Cardiac muscle cell (in vitro differentiated cells and primary cell): ENCODE data around the gene ABTB1. TPM values are rescaled to one million over a fixed set of nuclear protein-coding genes. Genes with fewer than 3 reads are reported as not detected.

Source experiments
- DNase-seq, 2 donors: peaks; one replicate each; pipeline versions ENCODE4 v3.0.0 to v3.0.0-alpha.2; 2010 to 2017; ENCODE audit warnings: low read depth in 1 of 2, low spot score in 1 of 2
- H3K27ac ChIP-seq: fragments of 200-600 bp; sonication (generic); 2 replicates; pipeline ENCODE4 v1.5.1; 2016
- H3K27me3 ChIP-seq: fragments of 200-600 bp; sonication (generic); 2 replicates; pipeline ENCODE4 v1.6.0; 2016; ENCODE audit warnings: control low read depth
- H3K36me3 ChIP-seq: fragments of 200-600 bp; sonication (generic); 2 replicates; pipeline ENCODE4 v1.5.1; 2016; ENCODE audit warnings: control low read depth
- H3K4me1 ChIP-seq: fragments of 200-600 bp; sonication (generic); 2 replicates; pipeline ENCODE4 v1.8.1; 2017; ENCODE audit warnings: low read depth, mild to moderate bottlenecking, mixed run types
- H3K4me3 ChIP-seq: fragments of 200-600 bp; sonication (generic); 2 replicates; pipeline ENCODE4 v1.5.1; 2016; ENCODE audit warnings: mild to moderate bottlenecking
- H3K9me3 ChIP-seq: fragments of 200-600 bp; sonication (generic); 2 replicates; pipeline ENCODE4 v1.5.1; 2017; ENCODE audit warnings: low read depth, mild to moderate bottlenecking, control low read depth
- polyA plus RNA-seq: library from polyadenylated mRNA; unstranded; fragments of >200 nt; fragmentation: Nextera tagmentation; extraction: Ambion mirVana; gene quantifications from 2 replicates; pipeline ENCODE4 v1.2.1, GENCODE V29; 2016
- total RNA-seq: library from RNA; depleted of rRNA; stranded (reverse); fragments of >200 nt; gene quantifications from 2 replicates; pipeline ENCODE4 v1.2.3, GENCODE V29; 2016
- TF ChIP-seq, protein P1 (sequence below): IDR thresholded peaks from 2 replicates; pipeline ENCODE4 v1.5.1; 2012; ENCODE audit warnings: low read depth, mild to moderate bottlenecking, low read length

ABTB1 gene
- total and polyA plus RNA-seq, 2 experiments from 2014 or later: 8.0 to 17.1 TPM

DNA sequence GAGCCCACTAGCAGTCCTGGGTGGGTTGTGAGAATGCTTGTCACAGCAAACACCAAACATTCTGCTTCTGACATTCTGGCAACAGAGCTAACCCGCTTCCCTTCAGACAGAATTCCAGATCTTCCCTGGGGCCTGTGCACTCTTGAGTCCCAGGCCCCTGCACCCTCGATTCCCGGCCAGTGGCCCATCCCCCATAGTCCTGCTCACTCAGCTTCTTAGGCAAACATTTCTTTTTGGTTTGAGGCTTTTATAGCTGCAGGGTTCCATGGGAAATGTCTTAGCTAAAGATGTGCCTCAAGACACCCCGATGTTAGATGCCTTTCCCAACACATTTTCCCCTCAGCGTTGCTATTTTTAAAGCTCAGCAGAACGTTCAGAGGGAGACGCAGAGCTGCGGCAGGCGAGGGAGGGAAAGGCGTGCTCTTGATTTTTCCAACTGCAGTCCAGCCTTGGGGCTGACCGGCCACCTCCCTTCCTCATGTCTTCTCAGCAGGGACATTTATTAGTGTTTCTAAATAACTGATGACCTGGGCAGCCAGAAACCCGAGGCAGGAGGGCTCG is 35.2 kb downstream of the ABTB1 start:
- no peaks in the 10 kb centered on the region for H3K27me3 ChIP-seq
- no peak overlapping the region for H3K27ac ChIP-seq
- TF ChIP-seq, protein P1, sequence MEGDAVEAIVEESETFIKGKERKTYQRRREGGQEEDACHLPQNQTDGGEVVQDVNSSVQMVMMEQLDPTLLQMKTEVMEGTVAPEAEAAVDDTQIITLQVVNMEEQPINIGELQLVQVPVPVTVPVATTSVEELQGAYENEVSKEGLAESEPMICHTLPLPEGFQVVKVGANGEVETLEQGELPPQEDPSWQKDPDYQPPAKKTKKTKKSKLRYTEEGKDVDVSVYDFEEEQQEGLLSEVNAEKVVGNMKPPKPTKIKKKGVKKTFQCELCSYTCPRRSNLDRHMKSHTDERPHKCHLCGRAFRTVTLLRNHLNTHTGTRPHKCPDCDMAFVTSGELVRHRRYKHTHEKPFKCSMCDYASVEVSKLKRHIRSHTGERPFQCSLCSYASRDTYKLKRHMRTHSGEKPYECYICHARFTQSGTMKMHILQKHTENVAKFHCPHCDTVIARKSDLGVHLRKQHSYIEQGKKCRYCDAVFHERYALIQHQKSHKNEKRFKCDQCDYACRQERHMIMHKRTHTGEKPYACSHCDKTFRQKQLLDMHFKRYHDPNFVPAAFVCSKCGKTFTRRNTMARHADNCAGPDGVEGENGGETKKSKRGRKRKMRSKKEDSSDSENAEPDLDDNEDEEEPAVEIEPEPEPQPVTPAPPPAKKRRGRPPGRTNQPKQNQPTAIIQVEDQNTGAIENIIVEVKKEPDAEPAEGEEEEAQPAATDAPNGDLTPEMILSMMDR: no peak
- no peak for DNase-seq
- no peaks in the 10 kb centered on the region for H3K36me3 ChIP-seq
- H3K4me1 ChIP-seq: peaks cover 13% of the 10 kb centered on the region
- no peaks in the 10 kb centered on the region for H3K9me3 ChIP-seq
- no peak overlapping the region for H3K4me3 ChIP-seq

DNA sequence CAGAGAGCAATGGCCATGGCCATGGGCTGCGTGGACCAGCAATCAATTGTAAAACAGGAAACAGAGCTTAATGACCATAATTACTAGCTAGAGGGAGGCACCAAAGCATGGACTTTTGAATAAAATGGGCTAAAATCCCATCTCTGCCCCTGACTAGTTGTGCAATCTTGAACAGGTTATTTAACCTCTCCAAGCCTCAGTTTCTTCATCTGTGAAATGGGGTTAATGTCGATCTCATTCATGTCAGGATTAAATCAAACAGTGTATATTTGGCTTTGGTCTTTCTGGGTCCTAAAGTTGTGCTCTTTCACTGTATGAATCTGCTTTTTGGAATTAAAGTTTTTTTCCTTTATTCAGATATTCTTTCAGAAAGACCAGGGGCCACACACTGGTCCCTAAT is 36.1 kb downstream of the ABTB1 start:
- TF ChIP-seq, protein P1: no peak

DNA sequence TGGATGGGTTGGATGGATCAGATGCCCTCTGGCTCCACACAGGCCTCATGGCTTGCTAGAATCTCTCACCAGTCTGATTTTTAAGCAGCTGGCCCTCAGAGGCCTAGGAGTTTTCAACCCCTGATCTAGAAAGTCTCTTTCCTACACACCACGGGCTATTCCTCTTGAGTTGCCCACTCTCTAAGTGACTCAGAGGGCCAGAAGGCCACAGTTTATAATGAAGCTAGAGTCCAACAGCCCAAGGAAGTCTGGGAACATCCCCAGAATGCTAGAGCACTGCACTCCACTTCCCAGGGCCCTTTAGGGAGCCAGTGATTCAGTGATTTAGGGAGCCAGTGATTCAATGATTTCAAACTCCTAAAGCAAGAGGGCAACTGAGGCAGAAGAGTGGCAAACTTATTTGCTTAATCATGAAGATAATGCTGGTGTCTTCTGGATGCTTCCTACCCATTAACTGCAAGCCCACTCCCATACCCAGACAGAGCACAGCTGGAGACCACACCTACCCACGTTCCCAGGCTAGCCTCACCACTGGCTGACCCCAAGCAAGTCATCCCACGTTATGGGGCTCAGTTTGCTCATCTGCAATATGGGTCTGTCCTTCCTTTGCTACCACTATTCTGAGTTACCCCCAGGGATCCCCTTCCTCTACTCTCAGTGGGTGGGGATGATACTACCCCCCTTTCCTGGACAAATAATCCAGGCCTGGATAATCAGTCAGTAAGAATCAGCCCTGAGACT is 36.7 kb downstream of the ABTB1 start:
- Histone ChIP-seq H3K27ac (no peak overlapping the region), H3K4me1 (peaks cover 13% of the 10 kb centered on the region), H3K36me3 (no peaks in the 10 kb centered on the region)

More for the DNA sequence above, 36.1 kb downstream of the ABTB1 start:
- H3K27me3 ChIP-seq: no peaks in the 10 kb centered on the region
- H3K27ac ChIP-seq: no peak overlapping the region
- H3K4me3 ChIP-seq: no peak overlapping the region
- no peak for DNase-seq
- H3K4me1 ChIP-seq: peaks cover 13% of the 10 kb centered on the region
- no peaks in the 10 kb centered on the region for H3K36me3 ChIP-seq
- H3K9me3 ChIP-seq: no peaks in the 10 kb centered on the region

DNA sequence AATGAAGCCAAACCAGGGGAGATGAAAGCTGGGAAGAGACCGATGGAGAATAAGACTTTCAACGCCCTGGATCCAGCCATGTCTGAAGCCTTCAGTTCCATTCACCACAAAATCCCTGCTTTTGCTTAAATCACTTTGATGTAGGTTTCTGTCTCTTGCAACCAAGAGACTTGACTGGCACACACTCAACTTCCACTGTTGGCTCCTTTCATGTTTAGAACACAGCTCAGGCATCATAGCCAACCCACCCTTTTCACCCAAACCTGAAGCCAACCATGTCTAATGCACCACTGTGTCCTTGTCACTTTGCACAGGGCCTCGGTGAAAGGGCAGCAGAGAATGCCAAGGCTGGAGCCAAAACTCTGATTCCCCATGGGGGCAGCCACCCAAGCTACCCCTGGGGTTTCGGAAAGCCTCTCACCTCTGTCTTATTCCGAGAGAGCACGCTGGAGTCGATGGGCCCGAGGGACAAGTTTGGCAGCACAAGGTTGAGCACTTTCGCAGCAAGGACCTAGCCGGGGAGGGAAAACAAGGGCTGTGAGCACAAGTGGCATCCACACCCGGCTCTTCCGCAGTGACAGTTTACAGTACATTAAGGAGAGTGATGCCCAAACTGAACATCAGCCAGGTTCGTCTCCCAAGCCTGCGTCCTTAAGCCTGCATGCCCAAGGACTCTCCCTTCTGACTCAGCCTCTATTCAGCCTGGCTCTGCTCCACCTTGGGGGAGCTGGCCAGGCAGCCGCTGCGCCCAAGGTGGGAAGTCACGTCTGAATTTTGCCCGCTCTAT is 37.6 kb downstream of the ABTB1 start:
- TF ChIP-seq, protein P1: no peak
- no peak overlapping the region for H3K27ac ChIP-seq
- no peak overlapping the region for H3K4me3 ChIP-seq
- DNase-seq: no peak
- no peaks in the 10 kb centered on the region for H3K9me3 ChIP-seq
- peaks cover 13% of the 10 kb centered on the region for H3K4me1 ChIP-seq
- no peaks in the 10 kb centered on the region for H3K36me3 ChIP-seq
- no peaks in the 10 kb centered on the region for H3K27me3 ChIP-seq

More for the DNA sequence above, 36.7 kb downstream of the ABTB1 start:
- no peak for DNase-seq
- H3K27me3 ChIP-seq: no peaks in the 10 kb centered on the region
- no peaks in the 10 kb centered on the region for H3K9me3 ChIP-seq
- TF ChIP-seq, protein P1: no peak
- H3K4me3 ChIP-seq: no peak overlapping the region

DNA sequence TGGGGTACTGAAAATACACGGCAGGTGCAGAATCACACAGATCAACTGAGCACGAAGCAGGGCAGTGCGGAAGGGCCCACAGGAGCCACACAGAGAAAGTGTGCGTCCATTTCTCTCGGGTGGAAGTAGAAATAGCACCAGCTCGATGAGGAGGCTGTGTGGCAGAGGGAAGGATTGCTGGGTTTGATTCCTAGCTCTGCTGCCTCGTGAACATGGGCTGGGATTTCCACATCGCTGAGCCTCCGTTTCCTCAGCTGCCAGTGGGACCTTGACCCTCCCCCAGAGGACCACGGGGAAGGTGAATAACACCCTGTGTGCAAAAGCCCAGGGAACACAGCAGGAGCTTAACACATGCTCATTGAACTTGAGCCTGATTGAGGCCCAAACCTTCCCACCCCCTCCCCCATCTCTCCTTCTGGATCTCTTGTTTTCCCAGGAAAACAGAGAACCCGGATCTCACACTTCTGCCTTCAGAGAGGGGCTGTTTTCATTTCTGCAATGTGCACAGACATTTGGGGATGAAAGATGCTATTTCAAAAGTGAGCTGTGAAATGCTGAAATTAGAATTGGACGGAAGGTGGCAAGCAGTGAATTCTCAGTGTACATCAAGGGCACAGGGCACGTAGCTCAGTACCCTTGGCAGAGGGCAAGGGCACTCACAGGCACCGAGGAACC is 38.4 kb downstream of the ABTB1 start:
- Histone ChIP-seq H3K4me3 (no peak overlapping the region), H3K27me3 (no peaks in the 10 kb centered on the region), H3K27ac (no peak overlapping the region), H3K4me1 (peaks cover 13% of the 10 kb centered on the region), H3K36me3 (no peaks in the 10 kb centered on the region), H3K9me3 (no peaks in the 10 kb centered on the region)
- TF ChIP-seq, protein P1: no peak
- DNase-seq: no peak
